H1 (cell line): ENCODE data around the gene PHACTR1.

ENCODE experiments used
- CTCF ChIP-seq, 3 experiments: IDR thresholded peaks; 1 replicate in 2 of 3; 2 replicates in 1 of 3; pipeline versions ENCODE4 v1.5.1 to v1.6.1; 2011; ENCODE audit warnings: low read length in 3 of 3, mild to moderate bottlenecking in 3 of 3, inconsistent platforms in 2 of 3, low read depth in 1 of 3, moderate library complexity in 1 of 3; ENCODE audit not compliant: insufficient read depth in 1 of 3; ENCODE audit errors: control extremely low read depth in 1 of 3
- EP300 ChIP-seq, 2 experiments: IDR thresholded peaks; 1 replicate in 1 of 2; 2 replicates in 1 of 2; pipeline ENCODE4 v1.6.1; 2011 to 2012; ENCODE audit warnings: low read depth in 2 of 2, low read length in 2 of 2, mild to moderate bottlenecking in 2 of 2, borderline replicate concordance in 1 of 2, inconsistent platforms in 1 of 2, moderate library complexity in 1 of 2
- JUND ChIP-seq: IDR thresholded peaks from 2 replicates; pipeline ENCODE4 v1.6.1; 2011; ENCODE audit warnings: mild to moderate bottlenecking, improper control_type of control experiment, low read length
- SIRT6 ChIP-seq: IDR thresholded peaks from one replicate; pipeline ENCODE4 v1.7.1; 2012; ENCODE audit warnings: low read length, inconsistent platforms

GRCh38 chr6:12861603-12862002 is 145.0 kb downstream of the PHACTR1 start:
- no peak for TF ChIP-seq JUND
- TF ChIP-seq CTCF (IDR thresholded peaks at IDR 0.05; ENCODE audit: control extremely low read depth in 1 of 3, insufficient read depth in 1 of 3, low read depth in 1 of 3, low read length in 3 of 3), result no peak
- no peak for TF ChIP-seq SIRT6
- TF ChIP-seq EP300 (IDR thresholded peaks at IDR 0.05; ENCODE audit: borderline replicate concordance in 1 of 2, low read depth in 2 of 2, low read length in 2 of 2), result no peak
